HG03558 (cell line): ENCODE results near the gene KRTAP9-7.

Source experiments
- ATAC-seq: cut with Tn5 transposase; IDR thresholded peaks from one replicate; pipeline ENCODE4 v1.9.1; 2021; ENCODE audit warnings: moderate number of reproducible peaks; ENCODE audit not compliant: unreplicated experiment; ENCODE audit errors: extremely low read depth

The KRTAP9-7 gene

GRCh38 chr17:41315814-41316445, 40.4 kb downstream of the KRTAP9-7 start:
- ATAC-seq: no peak

- ATAC-seq: no peak
Observed at GRCh38 chr17:41318231-41318630, 42.7 kb downstream of the KRTAP9-7 start.

- ATAC-seq: no peak
Observed at GRCh38 chr17:41322094-41322902, 46.8 kb downstream of the KRTAP9-7 start.

GRCh38 chr17:41322903-41323895, 47.7 kb downstream of the KRTAP9-7 start:
- ATAC-seq: no peak

- ATAC-seq: no peak
Observed at GRCh38 chr17:41324180-41325075, 48.9 kb downstream of the KRTAP9-7 start.

- ATAC-seq: no peak
Observed at GRCh38 chr17:41325126-41325525, 49.6 kb downstream of the KRTAP9-7 start.

GRCh38 chr17:41325611-41326010, 50.1 kb downstream of the KRTAP9-7 start:
- ATAC-seq: no peak
